GM19438 (cell line): Measurements from ENCODE around the gene UBC.
A peak's percentile ranks its signal among the peaks of the same experiment; 100 is the strongest.
"Not testable (repeated sequence)": the region's sequence is repeated elsewhere in the genome, so short reads cannot be mapped to it uniquely, and the experiment has no call there.

Source experiments
- ATAC-seq: cut with Tn5 transposase; IDR thresholded peaks from one replicate; pipeline ENCODE4 v1.9.1; 2021; ENCODE audit warnings: low read depth; ENCODE audit not compliant: unreplicated experiment

UBC gene

GRCh38 chr12:124893792-124894516 lies 20.5 kb downstream of the UBC start:
- ATAC-seq, result peak; percentile 61

GRCh38 chr12:124888260-124888659 lies 26.2 kb downstream of the UBC start:
- no peak for ATAC-seq

GRCh38 chr12:124887766-124888165 lies 26.7 kb downstream of the UBC start:
- not testable (repeated sequence) for ATAC-seq

GRCh38 chr12:124884587-124885438 lies 29.6 kb downstream of the UBC start:
- peak; percentile 92 for ATAC-seq

- no peak for ATAC-seq
These were observed 31.0 kb downstream of the UBC start for GRCh38 chr12:124883263-124884130.

- no peak for ATAC-seq
These were observed 33.3 kb downstream of the UBC start for GRCh38 chr12:124881123-124881522.

GRCh38 chr12:124880335-124880734 lies 34.1 kb downstream of the UBC start:
- ATAC-seq, result not testable (repeated sequence)

- ATAC-seq, result no peak
These were observed 35.5 kb downstream of the UBC start for GRCh38 chr12:124878795-124879516.

- no peak for ATAC-seq
These were observed 37.0 kb downstream of the UBC start for GRCh38 chr12:124877423-124877822.

GRCh38 chr12:124876171-124876570 lies 38.3 kb downstream of the UBC start:
- no peak for ATAC-seq

GRCh38 chr12:124875803-124876132 lies 38.7 kb downstream of the UBC start:
- ATAC-seq, result no peak

GRCh38 chr12:124874988-124875802 lies 39.3 kb downstream of the UBC start:
- ATAC-seq, result no peak

GRCh38 chr12:124874188-124874587 lies 40.3 kb downstream of the UBC start:
- ATAC-seq, result no peak

GRCh38 chr12:124872068-124872719 lies 42.3 kb downstream of the UBC start:
- ATAC-seq, result no peak

GRCh38 chr12:124871297-124871696 lies 43.2 kb downstream of the UBC start:
- ATAC-seq, result no peak

- ATAC-seq, result no peak
These were observed 43.9 kb downstream of the UBC start for GRCh38 chr12:124870515-124870914.

GRCh38 chr12:124869059-124869665 lies 45.3 kb downstream of the UBC start:
- no peak for ATAC-seq

GRCh38 chr12:124868252-124869058 lies 46.0 kb downstream of the UBC start:
- no peak for ATAC-seq
